ENCODE results near the gene SLC39A6. TPM values are rescaled to one million over a fixed set of nuclear protein-coding genes. Genes with fewer than 3 reads are reported as not detected.

Gene SLC39A6
- total RNA-seq, 1 donor from 2014 or later, result 32.1 TPM

DNA sequence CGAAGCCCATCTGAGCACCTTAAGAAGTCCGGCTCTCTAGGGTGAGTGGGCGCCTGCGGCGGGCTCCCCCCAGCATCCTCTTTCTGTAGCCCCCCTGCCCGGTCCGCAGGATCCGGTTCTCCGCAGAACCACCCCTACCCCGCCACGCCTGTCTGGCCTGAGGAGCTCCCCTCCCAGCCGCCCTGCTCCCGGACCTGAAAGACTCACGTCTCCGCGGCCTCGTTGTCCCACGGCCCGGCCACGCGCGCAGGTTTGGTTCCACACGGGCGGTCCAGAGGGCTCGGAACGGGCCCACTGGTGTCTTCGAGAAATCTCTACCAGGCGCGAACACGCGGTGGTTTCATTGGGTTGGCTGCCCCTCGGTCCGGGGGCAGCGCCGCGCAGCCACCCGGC lies 237 bp downstream of the SLC39A6 start:
- intact Hi-C loops (cut with DNase I), result loop anchor here (2.0 to 5.0 kb wide), 4 partner anchors 58 to 443 kb away; partner anchors contain the start of genes MOCOS, RMP24 and RPRD1A
- Histone ChIP-seq H3K27me3 (no peaks in the 10 kb centered on the region), H3K4me3 (peak overlapping the region; percentile 76 to 89), H3K4me1 (peaks cover 9 to 21% of the 10 kb centered on the region in 2 donors), H3K27ac (peak overlapping the region; percentile 98 to 100), H3K36me3 (peaks cover 0 to 3% of the 10 kb centered on the region in 2 donors), H3K9me3 (no peaks in the 10 kb centered on the region)
- no peak for DNase-seq (ENCODE audit: low spot score in 2 of 2)
- TF ChIP-seq, protein P1, sequence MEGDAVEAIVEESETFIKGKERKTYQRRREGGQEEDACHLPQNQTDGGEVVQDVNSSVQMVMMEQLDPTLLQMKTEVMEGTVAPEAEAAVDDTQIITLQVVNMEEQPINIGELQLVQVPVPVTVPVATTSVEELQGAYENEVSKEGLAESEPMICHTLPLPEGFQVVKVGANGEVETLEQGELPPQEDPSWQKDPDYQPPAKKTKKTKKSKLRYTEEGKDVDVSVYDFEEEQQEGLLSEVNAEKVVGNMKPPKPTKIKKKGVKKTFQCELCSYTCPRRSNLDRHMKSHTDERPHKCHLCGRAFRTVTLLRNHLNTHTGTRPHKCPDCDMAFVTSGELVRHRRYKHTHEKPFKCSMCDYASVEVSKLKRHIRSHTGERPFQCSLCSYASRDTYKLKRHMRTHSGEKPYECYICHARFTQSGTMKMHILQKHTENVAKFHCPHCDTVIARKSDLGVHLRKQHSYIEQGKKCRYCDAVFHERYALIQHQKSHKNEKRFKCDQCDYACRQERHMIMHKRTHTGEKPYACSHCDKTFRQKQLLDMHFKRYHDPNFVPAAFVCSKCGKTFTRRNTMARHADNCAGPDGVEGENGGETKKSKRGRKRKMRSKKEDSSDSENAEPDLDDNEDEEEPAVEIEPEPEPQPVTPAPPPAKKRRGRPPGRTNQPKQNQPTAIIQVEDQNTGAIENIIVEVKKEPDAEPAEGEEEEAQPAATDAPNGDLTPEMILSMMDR (IDR thresholded peaks at IDR 0.05), result no peak

DNA sequence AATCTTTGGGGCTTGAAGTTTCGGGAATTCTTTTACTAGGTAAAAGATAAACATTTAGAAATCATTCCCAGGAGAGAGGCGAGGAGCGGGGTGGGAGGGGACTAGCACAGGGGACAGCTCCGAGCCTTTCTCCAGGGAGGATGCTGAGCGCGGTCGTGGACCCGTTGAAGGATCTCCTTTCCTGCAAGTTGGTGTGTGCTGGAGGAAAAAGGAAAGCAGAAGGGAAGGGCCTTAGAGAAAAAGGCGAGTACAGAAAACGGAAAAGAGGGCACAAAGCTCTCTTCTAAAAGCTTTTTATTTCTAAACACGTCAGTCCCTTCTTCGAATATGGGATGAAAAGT lies 640 bp downstream of the SLC39A6 start:
- DNase-seq (ENCODE audit: low spot score in 2 of 2), result no peak
- Histone ChIP-seq H3K36me3 (peaks cover 2 to 7% of the 10 kb centered on the region in 2 donors), H3K27me3 (no peaks in the 10 kb centered on the region), H3K9me3 (no peaks in the 10 kb centered on the region), H3K27ac (peak overlapping the region; percentile 98 to 100), H3K4me1 (peaks cover 9 to 21% of the 10 kb centered on the region in 2 donors), H3K4me3 (peak overlapping the region; percentile 76 to 89)
- intact Hi-C loops (cut with DNase I), result loop anchor here (2.0 to 5.0 kb wide), 4 partner anchors 58 to 444 kb away; partner anchors contain the start of genes MOCOS, RMP24 and RPRD1A
- TF ChIP-seq, protein P1 (IDR thresholded peaks at IDR 0.05), result no peak

DNA sequence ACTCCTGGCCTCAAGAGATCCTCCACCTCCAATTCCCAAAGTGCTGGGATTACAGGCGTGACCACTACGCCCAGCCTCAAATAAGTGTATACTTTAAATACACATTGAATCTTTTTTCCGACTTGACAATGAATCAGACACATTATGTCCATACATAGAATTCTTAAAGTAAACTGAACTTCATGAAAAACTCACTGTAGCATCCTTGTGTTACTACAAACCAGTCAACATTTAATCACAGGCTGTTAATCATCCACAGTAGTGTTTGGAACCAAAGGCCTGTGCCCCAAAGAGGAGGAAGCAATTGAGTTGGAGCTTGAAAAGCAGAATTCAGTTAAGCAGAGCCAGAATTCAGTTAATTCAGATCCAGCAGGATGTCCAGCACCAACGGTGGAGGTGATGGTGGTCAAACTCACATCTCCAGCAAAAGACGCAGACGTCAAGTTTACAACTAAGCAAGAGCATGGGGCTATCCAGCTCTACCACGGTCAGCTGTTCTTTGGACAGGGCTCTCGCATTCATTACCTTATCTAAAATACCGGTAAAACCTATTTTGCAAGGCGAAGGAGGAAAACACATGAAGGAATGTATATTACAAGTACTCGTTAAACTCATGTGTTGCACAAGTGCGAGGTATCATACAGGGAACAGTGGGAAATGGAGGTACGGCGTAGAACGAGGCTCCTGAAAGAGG lies 1.2 kb downstream of the SLC39A6 start:
- Histone ChIP-seq H3K4me1 (peaks cover 9 to 18% of the 10 kb centered on the region in 2 donors), H3K27ac (no peak overlapping the region), H3K36me3 (peaks cover 3 to 8% of the 10 kb centered on the region in 2 donors), H3K4me3 (peak overlapping the region; percentile 76 to 89), H3K9me3 (no peaks in the 10 kb centered on the region), H3K27me3 (no peaks in the 10 kb centered on the region)
- intact Hi-C loops (cut with DNase I), result loop anchor here (2.0 to 5.0 kb wide), 4 partner anchors 59 to 444 kb away; partner anchors contain the start of genes MOCOS, RMP24 and RPRD1A
- TF ChIP-seq, protein P1 (IDR thresholded peaks at IDR 0.05), result no peak
- no peak for DNase-seq (ENCODE audit: low spot score in 2 of 2)

GRCh38 chr18:36126668-36127067 lies 2.5 kb downstream of the SLC39A6 start:
- no peak for DNase-seq (ENCODE audit: low spot score in 2 of 2)
- Histone ChIP-seq H3K9me3 (no peaks in the 10 kb centered on the region), H3K27me3 (no peaks in the 10 kb centered on the region), H3K4me3 (no peak overlapping the region), H3K27ac (no peak overlapping the region), H3K36me3 (peaks cover 6 to 20% of the 10 kb centered on the region in 2 donors), H3K4me1 (peaks cover 9 to 12% of the 10 kb centered on the region in 2 donors)
- TF ChIP-seq, protein P1 (IDR thresholded peaks at IDR 0.05), result no peak
- intact Hi-C loops (cut with DNase I), result loop anchor here (5.0 kb wide), 1 partner anchor 446 kb away; no protein-coding TSS in a partner anchor

GRCh38 chr18:36124841-36125240 lies 4.3 kb downstream of the SLC39A6 start:
- TF ChIP-seq, protein P1 (IDR thresholded peaks at IDR 0.05), result no peak
- no peaks in the 10 kb centered on the region for H3K27me3 ChIP-seq
- H3K27ac ChIP-seq, result no peak overlapping the region
- intact Hi-C loops (cut with DNase I), result loop anchor here (5.0 kb wide), 1 partner anchor 447 kb away; no protein-coding TSS in a partner anchor
- H3K4me3 ChIP-seq, result no peak overlapping the region
- H3K9me3 ChIP-seq, result no peaks in the 10 kb centered on the region
- peaks cover 0 to 4% of the 10 kb centered on the region in 2 donors for H3K4me1 ChIP-seq
- DNase-seq (ENCODE audit: low spot score in 2 of 2), result no peak
- peaks cover 6 to 33% of the 10 kb centered on the region in 2 donors for H3K36me3 ChIP-seq

Measured in ascending aorta (tissue), 2 donors.